NCI-H1048 (cell line): ENCODE measurements around the gene PLTP.
"Not testable (repeated sequence)": the region's sequence is repeated elsewhere in the genome, so short reads cannot be mapped to it uniquely, and the experiment has no call there.

Experiments used
- DNase-seq: peaks from one replicate; lab custom pipeline; 2025; lab: John Stamatoyannopoulos, UW

PLTP gene

GRCh38 chr20:45897289-45897688 is 14.7 kb downstream of the PLTP start:
- DNase-seq = no peak

DNA sequence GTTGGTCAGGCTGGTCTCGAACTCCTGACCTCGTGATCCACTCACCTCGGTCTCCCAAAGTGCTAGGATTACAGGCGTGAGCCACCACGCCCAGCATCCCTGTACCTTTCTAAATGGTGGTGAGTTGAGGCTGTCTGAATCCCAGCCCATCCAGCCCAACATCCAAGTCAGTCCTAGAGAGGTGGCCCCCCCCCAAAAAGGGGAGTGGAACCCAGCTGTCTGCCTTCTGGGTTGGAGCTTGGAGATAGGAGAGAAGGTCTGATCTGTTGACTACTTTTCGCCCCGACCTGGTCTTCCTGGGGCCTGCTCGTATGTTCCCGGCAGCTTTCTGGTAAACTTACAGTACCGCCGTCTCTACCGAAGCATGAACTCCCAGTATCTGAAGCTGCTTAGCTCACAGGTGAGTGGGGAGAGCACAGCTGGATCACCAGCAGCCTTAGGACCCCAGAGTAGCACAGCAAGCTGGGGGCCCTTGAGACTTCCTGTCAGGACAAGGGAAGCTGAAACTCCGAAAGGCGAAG is 15.3 kb downstream of the PLTP start:
- no peak for DNase-seq

GRCh38 chr20:45894797-45895196 is 17.2 kb downstream of the PLTP start:
- no peak for DNase-seq

DNA sequence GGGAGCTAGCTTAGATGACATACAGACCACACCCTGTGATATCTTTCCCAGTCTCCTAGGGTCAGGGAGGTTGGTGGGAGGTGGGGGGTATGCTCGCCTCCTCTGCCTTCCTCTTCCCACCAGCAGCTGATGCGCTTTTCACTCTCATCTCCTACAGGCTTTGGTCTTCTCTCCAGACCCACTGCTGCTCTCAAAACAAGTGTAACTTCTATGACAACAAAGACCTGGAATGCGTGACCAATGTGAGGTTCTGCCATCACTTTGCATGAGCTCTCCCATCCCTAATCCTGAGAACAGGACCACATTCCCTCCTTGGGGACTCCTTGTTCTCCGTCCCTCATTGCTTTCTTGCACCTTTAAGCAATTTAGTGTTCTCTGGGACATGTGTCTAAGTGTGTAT is 18.1 kb downstream of the PLTP start:
- no peak for DNase-seq

GRCh38 chr20:45892828-45893500 is 19.0 kb downstream of the PLTP start:
- no peak for DNase-seq

- DNase-seq = no peak
Measured at GRCh38 chr20:45892049-45892825, 19.7 kb downstream of the PLTP start.

DNA sequence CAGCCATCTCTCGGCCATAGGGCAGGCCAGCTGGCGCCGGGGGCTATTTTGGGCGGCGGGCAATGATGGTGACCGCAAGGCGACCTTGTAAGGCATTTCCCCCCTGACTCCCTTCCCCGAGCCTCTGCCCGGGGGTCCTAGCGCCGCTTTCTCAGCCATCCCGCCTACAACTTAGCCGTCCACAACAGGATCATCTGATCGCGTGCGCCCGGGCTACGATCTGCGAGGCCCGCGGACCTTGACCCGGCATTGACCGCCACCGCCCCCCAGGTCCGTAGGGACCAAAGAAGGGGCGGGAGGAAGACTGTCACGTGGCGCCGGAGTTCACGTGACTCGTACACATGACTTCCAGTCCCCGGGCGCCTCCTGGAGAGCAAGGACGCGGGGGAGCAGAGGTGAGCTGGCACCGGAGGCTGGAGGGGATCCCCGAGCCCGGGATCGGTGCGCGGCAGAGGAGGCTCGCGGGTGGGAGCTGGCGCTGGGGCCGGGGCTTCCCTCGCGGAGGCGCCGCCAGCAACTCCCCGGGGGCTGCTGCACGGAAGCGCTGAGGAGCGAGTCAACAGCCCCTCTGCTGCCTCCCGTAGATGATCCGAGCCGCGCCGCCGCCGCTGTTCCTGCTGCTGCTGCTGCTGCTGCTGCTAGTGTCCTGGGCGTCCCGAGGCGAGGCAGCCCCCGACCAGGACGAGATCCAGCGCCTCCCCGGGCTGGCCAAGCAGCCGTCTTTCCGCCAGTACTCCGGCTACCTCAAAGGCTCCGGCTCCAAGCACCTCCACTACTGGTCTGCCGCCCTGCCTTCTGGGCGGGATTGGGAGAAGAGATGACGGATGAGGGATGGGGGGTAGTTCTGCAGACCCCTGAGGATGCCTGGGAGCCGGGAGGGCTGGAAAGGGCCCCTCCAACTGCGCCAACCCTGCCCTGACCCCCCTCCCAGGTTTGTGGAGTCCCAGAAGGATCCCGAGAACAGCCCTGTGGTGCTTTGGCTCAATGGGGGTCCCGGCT is 20.7 kb downstream of the PLTP start, which contains the start of the genes CTSA and NEURL2:
Gene CTSA (plus strand): TSS at position 351 of the 999 bp plus-strand sequence. CDS start 234 bp downstream, at position 585.
Gene NEURL2 (minus strand): TSS at position 224 of the 999 bp plus-strand sequence. CDS start 217 bp downstream, at position 7.
- DNase-seq = peak; percentile 31

GRCh38 chr20:45890077-45890984 is 21.6 kb downstream of the PLTP start:
- no peak for DNase-seq

DNA sequence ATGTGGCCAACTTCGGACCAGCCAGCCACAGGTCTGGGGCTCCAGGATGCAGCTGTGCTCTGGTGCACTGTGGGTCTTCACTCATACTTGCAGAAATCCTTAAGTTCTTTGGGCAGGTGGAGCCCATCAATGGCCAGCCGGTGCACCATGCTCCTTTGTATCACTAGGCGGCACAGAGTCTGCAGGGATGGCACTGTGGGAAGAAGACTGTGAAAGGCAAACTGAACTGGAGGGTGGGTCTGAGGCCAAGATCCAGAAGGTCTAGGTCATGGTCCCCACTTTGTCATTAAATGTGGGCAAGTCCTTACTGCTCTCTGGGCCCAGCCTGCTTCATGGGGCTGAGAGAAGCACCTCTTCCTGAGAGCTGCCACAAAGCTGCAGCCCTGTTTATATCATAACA is 23.3 kb downstream of the PLTP start:
- DNase-seq = no peak

DNA sequence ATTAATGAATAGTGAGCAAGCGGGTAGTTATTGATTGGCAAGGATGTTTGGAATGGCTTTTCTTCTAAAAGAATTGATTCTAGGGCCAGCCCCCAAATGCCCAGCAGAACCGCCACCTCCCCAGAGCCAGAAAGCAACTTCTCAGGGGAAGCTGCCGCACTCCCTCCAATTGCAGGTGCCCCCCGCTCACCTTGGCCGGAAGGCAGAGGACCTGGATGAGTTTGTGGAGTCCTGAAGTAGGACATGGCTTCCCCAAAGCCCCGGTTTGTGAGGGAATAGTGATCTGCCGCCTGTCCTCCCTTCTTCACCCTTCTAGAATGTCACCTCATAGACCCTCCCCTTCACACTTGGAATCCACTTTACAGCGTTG is 24.6 kb downstream of the PLTP start, which contains the start of gene SPATA25:
Gene SPATA25 (minus strand): TSS at position 277 of the 370 bp plus-strand sequence. CDS start 32 bp downstream, at position 245.
- no peak for DNase-seq

GRCh38 chr20:45886590-45887345 is 25.2 kb downstream of the PLTP start:
- no peak for DNase-seq

DNA sequence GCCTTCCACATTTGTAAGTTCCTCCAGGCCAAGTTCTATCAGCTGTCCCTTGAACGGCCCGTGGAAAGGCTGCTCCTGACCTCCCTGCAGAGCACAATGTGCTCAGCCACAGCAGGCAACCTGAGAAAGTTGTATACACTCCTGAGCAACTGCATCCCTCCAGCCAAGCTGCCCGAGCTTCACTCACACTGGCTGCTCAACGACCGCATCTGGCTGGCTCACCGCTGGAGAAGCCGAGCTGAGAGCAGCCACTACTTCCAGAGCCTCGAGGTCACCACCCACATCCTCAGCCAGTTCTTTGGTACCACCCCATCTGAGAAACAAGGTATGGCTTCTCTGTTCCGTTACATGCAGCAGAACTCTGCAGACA is 28.9 kb downstream of the PLTP start:
- no peak for DNase-seq

DNA sequence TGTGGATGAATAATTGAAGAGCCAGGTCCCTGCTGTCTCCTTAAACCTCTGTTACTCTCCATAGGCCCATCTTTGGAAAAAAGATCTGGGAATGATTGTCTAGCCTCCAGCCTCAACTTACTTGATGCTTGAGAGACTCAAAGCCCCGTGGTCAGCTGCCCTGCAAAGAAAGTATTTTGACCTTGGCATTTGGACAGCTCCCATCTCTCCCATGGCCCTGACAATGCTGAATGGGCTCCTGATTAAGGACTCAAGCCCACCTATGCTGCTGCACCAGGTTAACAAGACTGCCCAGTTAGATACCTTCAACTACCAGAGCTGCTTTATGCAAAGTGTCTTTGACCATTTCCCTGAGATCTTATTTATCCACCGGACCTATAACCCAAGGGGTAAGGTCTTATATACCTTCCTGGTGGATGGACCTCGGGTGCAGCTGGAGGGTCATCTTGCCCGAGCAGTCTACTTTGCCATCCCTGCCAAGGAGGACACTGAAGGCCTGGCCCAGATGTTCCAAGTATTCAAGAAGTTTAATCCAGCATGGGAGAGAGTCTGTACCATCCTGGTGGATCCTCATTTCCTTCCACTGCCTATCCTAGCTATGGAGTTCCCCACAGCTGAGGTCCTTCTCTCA is 29.4 kb downstream of the PLTP start:
- no peak for DNase-seq

DNA sequence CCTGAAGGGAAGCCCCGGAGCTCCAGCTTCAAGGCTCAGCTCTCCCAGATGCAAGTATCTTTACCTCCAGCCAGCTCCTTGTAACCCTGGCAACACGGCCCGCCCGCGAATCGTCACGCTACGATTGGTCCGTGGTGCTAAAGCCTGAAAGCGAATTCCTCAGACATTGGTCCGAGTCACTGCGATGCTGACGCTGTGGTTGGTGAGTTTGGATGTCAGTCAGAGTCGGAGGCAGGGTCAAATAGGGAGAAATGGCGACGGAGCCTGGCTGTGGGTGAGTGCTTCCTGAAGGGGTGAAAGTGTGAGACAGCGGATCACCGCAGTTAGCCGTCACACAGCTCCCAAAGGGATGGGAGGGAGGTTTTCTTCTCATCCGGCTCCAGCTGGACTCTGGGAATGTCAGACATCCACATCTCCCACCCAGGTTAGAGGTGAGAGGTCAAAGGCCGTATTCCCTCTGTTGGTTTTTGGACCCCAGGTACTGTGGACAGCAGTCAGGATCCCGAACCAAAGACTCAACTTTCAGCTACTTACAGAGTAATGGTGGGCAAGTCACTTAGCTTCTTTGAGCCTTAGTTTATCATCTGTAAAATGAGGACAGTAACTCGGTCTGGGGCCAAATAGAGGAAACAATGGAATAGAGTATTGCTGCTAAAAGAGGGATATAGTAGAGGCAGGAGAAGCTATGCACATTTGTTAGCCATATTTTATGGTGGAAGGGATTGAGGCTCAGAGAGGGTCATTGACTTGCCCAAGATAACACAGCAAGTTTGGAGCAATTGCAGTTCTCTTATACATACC is 30.8 kb downstream of the PLTP start, which contains the start of gene ZSWIM1:
Gene ZSWIM1 (plus strand): TSS at position 240 of the 801 bp plus-strand sequence. CDS start 1,366 bp downstream, outside the sequence.
- peak; percentile 96 for DNase-seq

GRCh38 chr20:45878076-45878761 is 33.7 kb downstream of the PLTP start:
- no peak for DNase-seq

- no peak for DNase-seq
Measured at GRCh38 chr20:45874576-45874975, 37.4 kb downstream of the PLTP start.

GRCh38 chr20:45874104-45874481 is 37.9 kb downstream of the PLTP start:
- DNase-seq = not testable (repeated sequence)
